Heart right ventricle (tissue), 16 donors: ENCODE data around the gene LPP. TPM values are rescaled to one million over a fixed set of nuclear protein-coding genes. Genes with fewer than 3 reads are reported as not detected.

Experiments
- ATAC-seq, 8 donors: fragments of 200-7000 bp; cut with Tn5 transposase; one replicate each; pipeline ENCODE4 v1.9.1; 2020; ENCODE audit warnings: mild to moderate bottlenecking in 8 of 8, moderate library complexity in 8 of 8, moderate number of reproducible peaks in 1 of 8
- DNase-seq, 2 donors: peaks; one replicate each; pipeline ENCODE4 v3.0.0-alpha.2; 2020
- H3K27ac ChIP-seq, 10 donors: fragments of 200-600 bp; sonication (generic) in 2 of 10; one replicate each; pipeline versions ENCODE4 v1.5.0 to v1.8.0; 2020 to 2022; ENCODE audit warnings: mild to moderate bottlenecking in 3 of 10
- H3K27me3 ChIP-seq, 7 donors: fragments of 200-600 bp; one replicate each; pipeline ENCODE4 v1.8.0; 2021 to 2022; ENCODE audit warnings: mild to moderate bottlenecking in 2 of 7
- H3K36me3 ChIP-seq, 9 donors: fragments of 200-600 bp; sonication (generic) in 1 of 9; one replicate each; pipeline versions ENCODE4 v1.5.0 to v1.8.0; 2020 to 2022; ENCODE audit warnings: mild to moderate bottlenecking in 2 of 9
- H3K4me1 ChIP-seq, 9 donors: fragments of 200-600 bp; sonication (generic) in 1 of 9; one replicate each; pipeline versions ENCODE4 v1.5.0 to v1.8.0; 2020 to 2022; ENCODE audit warnings: mild to moderate bottlenecking in 4 of 9
- H3K4me3 ChIP-seq, 10 donors: fragments of 200-600 bp; sonication (generic) in 2 of 10; one replicate each; pipeline versions ENCODE4 v1.5.0 to v1.8.0; 2020 to 2022; ENCODE audit warnings: mild to moderate bottlenecking in 7 of 10, moderate library complexity in 2 of 10
- H3K9me3 ChIP-seq, 11 donors: fragments of 200-600 bp in 10 of 11; sonication (generic) in 2 of 11; one replicate each; pipeline versions ENCODE4 v1.5.0 to v1.8.0; 2013 to 2022; ENCODE audit warnings: mild to moderate bottlenecking in 2 of 11, control low read depth in 1 of 11, moderate library complexity in 1 of 11
- CTCF ChIP-seq, 9 donors: fragments of 200-600 bp; sonication (generic) in 2 of 9; IDR thresholded peaks; one replicate each; pipeline versions ENCODE4 v1.5.0 to v1.8.0; 2021 to 2022; ENCODE audit warnings: antibody characterized with exemption in 9 of 9, mild to moderate bottlenecking in 5 of 9, moderate library complexity in 1 of 9
- WGBS, 2 donors: extraction: QIAGEN DNeasy Blood & Tissue Kit; methylation state at CpG; one replicate each; pipeline ENCODE4 v1.1.7; 2013; ENCODE audit warnings: inconsistent platforms in 1 of 2; 5-methylcytosine and 5-hydroxymethylcytosine counted together
- intact Hi-C, 10 donors: fragments of 100-400 bp; cut with DNase I; formaldehyde crosslinking; loops; one replicate each; pipeline versions ENCODE4 v1.11.1 to v1.14.2; 2022
- polyA plus RNA-seq, 2 donors: library from polyadenylated mRNA; stranded (reverse); fragments of 200-250 nt; gene quantifications; one replicate each; pipeline ENCODE4 v1.2.3, GENCODE V29; 2013
- total RNA-seq, 10 donors: library from RNA; stranded (reverse); fragmentation: NEBNext Ultra II Directional in 3 of 10; extraction: Animal tissue kit (Norgen Biotek cat#: 25700) in 3 of 10; gene quantifications; one replicate each; pipeline versions ENCODE4 v1.2.1 to v1.2.4, GENCODE V29; 2021 to 2023
- donor health status: Arrhythmogenic right ventricular cardiomyopathy.
- donor health status: ischemic (EF 13 %, LVEDD 7.1; RV severe dilation, severe dysfunction).
- donor health status: healthy with polysubstance abuse.
- donor health status: DM: no; HTN: yes; CAD: no.
- donor health status: DM: no; HTN: no; CAD: no.
- donor health status: ischemic (EF 25% LVEDD 6.9; RV normal size, moderate dysfunction).
- donor health status: ischemic (EF 25% LVEDD 5.7; RV mildly dilated, moderate dysfunction).
- donor health status: healthy.
- donor health status: DM: yes; HTN: yes; CAD: no.
- donor health status: Ischemic cardiomyopathy.
- donor health status: ischemic (EF 35%, LVEDD 5.7; RV mildly dilated, moderate dysfunction).
- donor health status: nonischemic (EF 11% LVEDD 7.7; RV severe dilation, severe dysfunction).
- donor health status: DM: yes; HTN: yes; CAD: no.
- donor health status: PGD.
- donor health status: ischemic (EF 29% LVEDD 5.4; RV normal size, mild dysfunction).
- donor health status: nonischemic (EF 23%, LVEDD 6.1; RV moderate dilation, normal function).

LPP gene
- total and polyA plus RNA-seq, 12 donors, result 8.5 to 188 (median 140) TPM

GRCh38 chr3:188124184-188124583, 29.8 kb upstream of the LPP start:
- ATAC-seq (no peak), DNase-seq (no peak)
- Histone ChIP-seq H3K27me3 (no peaks in the 10 kb centered on the region), H3K4me1 (peaks cover 0 to 24% (median 4%) of the 10 kb centered on the region in 9 donors), H3K4me3 (no peak overlapping the region), H3K36me3 (no peaks in the 10 kb centered on the region), H3K9me3 (no peaks in the 10 kb centered on the region), H3K27ac (peak overlapping the region in 1 of 10 donors; percentile 67)
- 84 to 94% methylated on average over 2 of the region's 2 CpGs for WGBS, 2 donors
- intact Hi-C loops, result no loop called here
- no peak for TF ChIP-seq CTCF (IDR thresholded peaks at IDR 0.05)

- peak overlapping the region in 1 of 10 donors; percentile 66 for H3K27ac ChIP-seq
- ATAC-seq (no peak), DNase-seq (no peak)
- no peaks in the 10 kb centered on the region for H3K9me3 ChIP-seq
- no peak overlapping the region for H3K4me3 ChIP-seq
- peaks cover 0 to 24% (median 4%) of the 10 kb centered on the region in 9 donors for H3K4me1 ChIP-seq
- intact Hi-C loops, result no loop called here
- H3K36me3 ChIP-seq, result no peaks in the 10 kb centered on the region
- H3K27me3 ChIP-seq, result no peaks in the 10 kb centered on the region
- 96 to 97% methylated on average over 3 of the region's 3 CpGs for WGBS, 2 donors
- TF ChIP-seq CTCF (IDR thresholded peaks at IDR 0.05), result no peak
These were observed 28.9 kb upstream of the LPP start for GRCh38 chr3:188125076-188125475.

GRCh38 chr3:188126276-188126675, 27.7 kb upstream of the LPP start:
- ATAC-seq, result peak in 1 of 8 donors; percentile 27
- WGBS, 2 donors, result 86 to 87% methylated on average over 2 of the region's 2 CpGs
- intact Hi-C loops, result no loop called here

GRCh38 chr3:188126934-188127333, 27.0 kb upstream of the LPP start:
- intact Hi-C loops, result no loop called here
- Histone ChIP-seq H3K27ac (peak overlapping the region in 9 of 10 donors; percentile 18 to 71 (median 49)), H3K27me3 (no peaks in the 10 kb centered on the region), H3K4me1 (peaks cover 0 to 24% (median 4%) of the 10 kb centered on the region in 9 donors), H3K9me3 (no peaks in the 10 kb centered on the region), H3K36me3 (no peaks in the 10 kb centered on the region), H3K4me3 (no peak overlapping the region)
- ATAC-seq, result peak; percentile 38 to 92 (median 84)
- WGBS, 2 donors, result 34 to 49% methylated on average over 8 of the region's 8 CpGs
- DNase-seq, result peak; percentile 21 to 50
- no peak for TF ChIP-seq CTCF (IDR thresholded peaks at IDR 0.05)

More at GRCh38 chr3:188126276-188126675, 27.7 kb upstream of the LPP start:
- TF ChIP-seq CTCF (IDR thresholded peaks at IDR 0.05), result no peak
- Histone ChIP-seq H3K9me3 (no peaks in the 10 kb centered on the region), H3K36me3 (no peaks in the 10 kb centered on the region), H3K4me3 (no peak overlapping the region), H3K27me3 (no peaks in the 10 kb centered on the region), H3K27ac (peak overlapping the region in 9 of 10 donors; percentile 18 to 71 (median 47)), H3K4me1 (peaks cover 0 to 24% (median 4%) of the 10 kb centered on the region in 9 donors)
- no peak for DNase-seq
